ENCODE measurements around the gene SLC12A4.
A peak's percentile ranks its signal among the peaks of the same experiment; 100 is the strongest.
"Not testable (repeated sequence)": the region's sequence is repeated elsewhere in the genome, so short reads cannot be mapped to it uniquely, and the experiment has no call there.

Gene SLC12A4

GRCh38 chr16:67968400-67969253 is at the start of gene SLC12A4:
Gene SLC12A4, minus strand, starts transcription at chr16:67968637. Its CDS starts 84 bp downstream, at chr16:67968553.
- peak; percentile 90 to 92 for DNase-seq

GRCh38 chr16:68015681-68016080 is 47.2 kb upstream of the SLC12A4 start, which contains the start of gene DPEP2NB:
Gene DPEP2NB, minus strand, starts transcription at chr16:68015911. Its CDS starts 141 bp downstream, at chr16:68015770.
- DNase-seq: no peak

GRCh38 chr16:68013440-68013839 is 45.0 kb upstream of the SLC12A4 start:
- no peak for DNase-seq

- DNase-seq: not testable (repeated sequence)
Measured at GRCh38 chr16:68009872-68010271, 41.4 kb upstream of the SLC12A4 start.

- DNase-seq: no peak
Measured at GRCh38 chr16:68009157-68009735, 40.8 kb upstream of the SLC12A4 start.

GRCh38 chr16:68005786-68006286 is 37.4 kb upstream of the SLC12A4 start:
- DNase-seq: peak in 1 of 2 experiments; percentile 29

- no peak for DNase-seq
Measured at GRCh38 chr16:68005211-68005610, 36.8 kb upstream of the SLC12A4 start.

GRCh38 chr16:68003031-68003430 is 34.6 kb upstream of the SLC12A4 start:
- DNase-seq: no peak

- no peak for DNase-seq
Measured at GRCh38 chr16:68000450-68000849, 32.0 kb upstream of the SLC12A4 start.

GRCh38 chr16:67999985-68000384 is 31.5 kb upstream of the SLC12A4 start:
- DNase-seq: no peak

GRCh38 chr16:67998779-67999688 is 30.6 kb upstream of the SLC12A4 start, which contains the start of gene DPEP2:
Gene DPEP2, minus strand, starts transcription at chr16:67999484. Its CDS starts 6,272 bp downstream, at chr16:67993212.
- peak; percentile 44 to 55 for DNase-seq

- DNase-seq: not testable (repeated sequence)
Measured at GRCh38 chr16:67998231-67998778, 29.9 kb upstream of the SLC12A4 start.

GRCh38 chr16:67996666-67997065 is 28.2 kb upstream of the SLC12A4 start:
- no peak for DNase-seq

GRCh38 chr16:67995423-67995822 is 27.0 kb upstream of the SLC12A4 start:
- DNase-seq: peak in 1 of 2 experiments; percentile 49

- DNase-seq: peak in 1 of 2 experiments; percentile 31
Measured at GRCh38 chr16:67994040-67994408, 25.6 kb upstream of the SLC12A4 start.

GRCh38 chr16:67993207-67994039 is 25.0 kb upstream of the SLC12A4 start:
- peak; percentile 85 to 88 for DNase-seq

- no peak for DNase-seq
Measured at GRCh38 chr16:67992661-67993206, 24.3 kb upstream of the SLC12A4 start.

- no peak for DNase-seq
Measured at GRCh38 chr16:67990018-67990386, 21.6 kb upstream of the SLC12A4 start.

- no peak for DNase-seq
Measured at GRCh38 chr16:67989322-67990017, 21.0 kb upstream of the SLC12A4 start.

- DNase-seq: no peak
Measured at GRCh38 chr16:67988675-67989074, 20.2 kb upstream of the SLC12A4 start.

Data from activated CD4-positive, alpha-beta T cell treated with anti-CD3 and anti-CD28 coated beads, Interleukin-2, amount 50 U/mL, for 48 hours (primary cell).